Measurements from ENCODE around the gene S100A10.

The S100A10 gene

GRCh38 chr1:151980287-151981177 lies 13.1 kb downstream of the S100A10 start:
- TF ChIP-seq ZFX (IDR thresholded peaks at IDR 0.05; ENCODE audit: borderline replicate concordance) (no peak), CTCF (IDR thresholded peaks at IDR 0.05) (no peak)
- H3K27ac ChIP-seq = peak overlapping the region; percentile 33

GRCh38 chr1:151978922-151979321 lies 14.7 kb downstream of the S100A10 start:
- TF ChIP-seq ZFX (IDR thresholded peaks at IDR 0.05; ENCODE audit: borderline replicate concordance) (no peak), CTCF (IDR thresholded peaks at IDR 0.05) (no peak)
- H3K27ac ChIP-seq = no peak overlapping the region

GRCh38 chr1:151977662-151978230 lies 15.9 kb downstream of the S100A10 start:
- no peak for TF ChIP-seq CTCF (IDR thresholded peaks at IDR 0.05)
- no peak for TF ChIP-seq ZFX (IDR thresholded peaks at IDR 0.05; ENCODE audit: borderline replicate concordance)
- H3K27ac ChIP-seq = no peak overlapping the region

GRCh38 chr1:151976858-151977257 lies 16.8 kb downstream of the S100A10 start:
- no peak overlapping the region; the same call in 1 of the 2 replicates for H3K27ac ChIP-seq

GRCh38 chr1:151976015-151976343 lies 17.7 kb downstream of the S100A10 start:
- TF ChIP-seq CTCF (IDR thresholded peaks at IDR 0.05) = no peak
- no peak for TF ChIP-seq ZFX (IDR thresholded peaks at IDR 0.05; ENCODE audit: borderline replicate concordance)
- peak overlapping the region; percentile 46 for H3K27ac ChIP-seq

More at GRCh38 chr1:151976858-151977257, 16.8 kb downstream of the S100A10 start:
- no peak for TF ChIP-seq ZFX (IDR thresholded peaks at IDR 0.05; ENCODE audit: borderline replicate concordance)
- TF ChIP-seq CTCF (IDR thresholded peaks at IDR 0.05) = no peak

- TF ChIP-seq ZFX (IDR thresholded peaks at IDR 0.05; ENCODE audit: borderline replicate concordance) (no peak), CTCF (IDR thresholded peaks at IDR 0.05) (no peak)
Measured at GRCh38 chr1:151975311-151976014, 18.2 kb downstream of the S100A10 start.

More at GRCh38 chr1:151975311-151976014, 18.2 kb downstream of the S100A10 start:
- H3K27ac ChIP-seq = peak overlapping the region; percentile 46
